ENCODE results near the gene ACTR1B.
"Not testable (repeated sequence)": the region's sequence is repeated elsewhere in the genome, so short reads cannot be mapped to it uniquely, and the experiment has no call there.

ACTR1B gene

DNA sequence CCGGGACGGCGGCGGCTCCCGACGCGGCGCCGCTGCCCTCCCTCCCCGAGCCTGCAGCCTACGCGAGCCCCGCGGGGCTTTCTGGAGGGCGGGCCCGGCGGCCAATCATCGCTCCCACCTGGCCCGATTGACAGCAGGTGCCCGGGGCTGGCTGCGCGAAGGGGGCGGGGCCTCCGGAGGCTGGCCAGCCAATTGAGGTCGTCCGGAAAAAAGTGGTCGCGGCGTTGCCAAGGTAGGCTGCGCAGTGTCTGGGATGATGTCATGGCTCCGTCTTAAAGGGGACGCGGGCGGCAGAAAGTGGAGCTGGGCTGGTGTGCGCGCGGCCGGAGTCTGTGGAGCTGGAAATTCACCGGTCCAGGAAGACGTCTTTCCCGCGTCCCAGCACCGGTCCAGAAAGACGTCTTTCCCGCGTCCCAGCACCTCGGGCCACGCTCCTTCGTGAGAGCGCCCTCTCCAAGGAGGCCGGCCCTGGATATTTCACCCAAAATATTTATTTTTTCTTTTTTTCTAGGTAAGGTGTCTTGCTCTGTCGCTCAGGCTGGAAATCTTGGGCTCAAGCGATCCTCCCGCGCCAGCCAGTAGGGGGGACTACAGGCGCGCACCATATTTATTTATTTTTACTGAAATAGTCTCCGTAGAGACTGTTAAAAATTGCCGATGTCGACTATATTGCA lies at the start of gene ACTR1B:
Gene ACTR1B, minus strand, starts transcription at position 83 of the 674 bp plus-strand sequence. CDS start 154 bp downstream, outside the sequence.
- TF ChIP-seq, protein P1, sequence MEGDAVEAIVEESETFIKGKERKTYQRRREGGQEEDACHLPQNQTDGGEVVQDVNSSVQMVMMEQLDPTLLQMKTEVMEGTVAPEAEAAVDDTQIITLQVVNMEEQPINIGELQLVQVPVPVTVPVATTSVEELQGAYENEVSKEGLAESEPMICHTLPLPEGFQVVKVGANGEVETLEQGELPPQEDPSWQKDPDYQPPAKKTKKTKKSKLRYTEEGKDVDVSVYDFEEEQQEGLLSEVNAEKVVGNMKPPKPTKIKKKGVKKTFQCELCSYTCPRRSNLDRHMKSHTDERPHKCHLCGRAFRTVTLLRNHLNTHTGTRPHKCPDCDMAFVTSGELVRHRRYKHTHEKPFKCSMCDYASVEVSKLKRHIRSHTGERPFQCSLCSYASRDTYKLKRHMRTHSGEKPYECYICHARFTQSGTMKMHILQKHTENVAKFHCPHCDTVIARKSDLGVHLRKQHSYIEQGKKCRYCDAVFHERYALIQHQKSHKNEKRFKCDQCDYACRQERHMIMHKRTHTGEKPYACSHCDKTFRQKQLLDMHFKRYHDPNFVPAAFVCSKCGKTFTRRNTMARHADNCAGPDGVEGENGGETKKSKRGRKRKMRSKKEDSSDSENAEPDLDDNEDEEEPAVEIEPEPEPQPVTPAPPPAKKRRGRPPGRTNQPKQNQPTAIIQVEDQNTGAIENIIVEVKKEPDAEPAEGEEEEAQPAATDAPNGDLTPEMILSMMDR (IDR thresholded peaks at IDR 0.05; ENCODE audit: insufficient read depth, missing control alignments), result peak; percentile 36
- FAIRE-seq (no peak), DNase-seq (ENCODE audit: insufficient read length, low spot score) (peak; percentile 93)

DNA sequence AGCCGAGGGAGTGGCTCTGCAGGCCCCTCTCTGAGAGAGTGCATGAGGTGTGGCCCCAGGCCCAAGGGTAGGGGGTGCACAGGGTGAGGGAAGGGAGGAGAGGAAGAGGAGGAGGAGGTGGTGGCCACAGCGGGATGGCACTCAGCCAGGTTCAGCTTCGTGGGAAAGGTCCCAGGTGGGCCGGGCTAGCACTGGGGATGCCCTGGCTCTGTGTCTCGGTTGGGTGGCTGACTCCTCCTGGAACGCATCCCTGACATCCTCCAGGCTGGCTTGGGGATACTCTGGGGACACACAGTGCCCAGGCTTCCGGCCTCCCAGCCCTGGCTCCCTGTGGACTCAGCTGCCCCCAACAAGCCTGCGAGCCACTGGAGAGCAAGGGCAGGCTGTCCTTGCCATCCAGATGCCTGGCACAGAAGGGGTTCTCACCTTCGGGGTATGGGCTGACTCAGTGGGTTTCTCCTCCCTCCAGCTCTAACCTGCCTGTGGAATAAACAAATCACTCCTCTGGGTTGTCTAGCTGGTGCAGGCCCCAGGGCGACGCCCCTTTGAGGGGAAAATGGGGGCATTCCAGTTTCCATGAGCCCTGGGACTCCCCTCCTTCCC lies 49.0 kb upstream of the ACTR1B start:
- no peak for FAIRE-seq
- DNase-seq (ENCODE audit: insufficient read length, low spot score), result no peak
- TF ChIP-seq, protein P1 (IDR thresholded peaks at IDR 0.05; ENCODE audit: insufficient read depth, missing control alignments), result no peak

DNA sequence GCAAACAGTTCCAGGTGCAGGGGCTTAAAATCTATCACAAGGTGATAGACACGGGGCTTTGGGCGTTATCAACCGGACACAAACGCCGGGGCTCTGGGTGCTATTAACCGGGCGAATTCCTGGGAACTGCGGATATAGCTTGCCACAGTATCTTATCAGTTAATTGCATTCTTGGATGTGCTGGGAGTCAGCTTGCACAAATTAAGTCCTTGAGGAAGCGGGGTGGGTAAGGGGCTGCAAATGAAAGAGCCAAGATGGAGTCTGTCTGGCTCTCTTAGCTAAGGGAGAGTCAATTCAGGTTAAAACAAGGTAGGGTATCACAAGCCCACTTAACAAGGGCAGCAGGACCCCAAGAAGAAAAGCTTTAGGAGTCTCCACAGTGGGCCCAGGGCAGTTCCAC lies 48.3 kb upstream of the ACTR1B start:
- not testable (repeated sequence) for FAIRE-seq; DNase-seq (ENCODE audit: insufficient read length, low spot score)

DNA sequence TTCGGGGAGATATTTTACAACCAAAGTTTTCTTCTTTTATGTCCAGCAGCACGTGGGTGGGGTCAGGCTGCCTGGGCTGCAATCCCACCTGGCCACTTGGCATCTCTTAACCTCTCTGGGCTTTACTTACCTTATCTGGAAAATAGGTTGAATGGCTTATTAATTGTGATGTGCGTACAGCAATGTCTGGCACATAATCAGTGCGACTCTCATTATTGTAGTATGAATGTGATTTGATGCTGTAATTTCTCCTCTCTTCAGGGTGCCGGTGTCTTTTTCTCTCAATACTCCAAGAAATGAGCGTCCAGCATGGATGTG lies 47.5 kb upstream of the ACTR1B start:
- DNase-seq (ENCODE audit: insufficient read length, low spot score) (no peak), FAIRE-seq (no peak)
- TF ChIP-seq, protein P1 (IDR thresholded peaks at IDR 0.05; ENCODE audit: insufficient read depth, missing control alignments), result no peak

GRCh38 chr2:97708608-97709007 lies 44.8 kb upstream of the ACTR1B start:
- FAIRE-seq (no peak), DNase-seq (ENCODE audit: insufficient read length, low spot score) (no peak)

GRCh38 chr2:97708048-97708380 lies 44.2 kb upstream of the ACTR1B start:
- TF ChIP-seq, protein P1 (IDR thresholded peaks at IDR 0.05; ENCODE audit: insufficient read depth, missing control alignments), result no peak
- FAIRE-seq (no peak), DNase-seq (ENCODE audit: insufficient read length, low spot score) (no peak)

More at GRCh38 chr2:97708608-97709007, 44.8 kb upstream of the ACTR1B start:
- TF ChIP-seq, protein P1 (IDR thresholded peaks at IDR 0.05; ENCODE audit: insufficient read depth, missing control alignments), result no peak

GRCh38 chr2:97707362-97708047 lies 43.7 kb upstream of the ACTR1B start:
- FAIRE-seq, result no peak
- TF ChIP-seq, protein P1 (IDR thresholded peaks at IDR 0.05; ENCODE audit: insufficient read depth, missing control alignments), result no peak
- DNase-seq (ENCODE audit: insufficient read length, low spot score), result no peak
